Thyroid gland (tissue), 4 donors: Measurements from ENCODE around the gene MARVELD1. TPM values are rescaled to one million over a fixed set of nuclear protein-coding genes. Genes with fewer than 3 reads are reported as not detected.
A peak's percentile ranks its signal among the peaks of the same experiment; 100 is the strongest.

Experiments
- DNase-seq, 2 donors: peaks; one replicate each; pipeline ENCODE4 v3.0.0-alpha.2; 2019
- H3K27ac ChIP-seq, 3 donors: fragments of 200-600 bp; sonication (generic); 1 replicate in 2 of 3; 2 replicates in 1 of 3; pipeline ENCODE4 v1.5.1; 2016 to 2019; ENCODE audit warnings: mild to moderate bottlenecking in 1 of 3, moderate library complexity in 1 of 3
- H3K27me3 ChIP-seq: fragments of 200-600 bp; sonication (generic); one replicate; pipeline ENCODE4 v1.5.1; 2019
- H3K36me3 ChIP-seq, 2 donors: fragments of 200-600 bp; sonication (generic); one replicate each; pipeline ENCODE4 v1.5.1; 2016 to 2019
- H3K4me1 ChIP-seq, 2 donors: fragments of 200-600 bp; sonication (generic); one replicate each; pipeline ENCODE4 v1.5.1; 2017 to 2019
- H3K4me3 ChIP-seq, 3 donors: fragments of 200-600 bp; sonication (generic); replicated peaks in 1 of 3; 1 replicate in 2 of 3; 2 replicates in 1 of 3; pipeline ENCODE4 v1.5.1; 2016; ENCODE audit warnings: mild to moderate bottlenecking in 1 of 3
- H3K9me3 ChIP-seq: fragments of 200-600 bp; sonication (generic); one replicate; pipeline ENCODE4 v1.5.1; 2017
- POLR2A ChIP-seq, 2 donors: fragments of 450-650 bp; IDR thresholded peaks; one replicate each; pipeline ENCODE4 v1.6.1; 2017; ENCODE audit warnings: antibody characterized with exemption in 2 of 2, mild to moderate bottlenecking in 2 of 2, moderate library complexity in 1 of 2
- WGBS, 2 donors: methylation state at CpG; one replicate each; pipeline ENCODE4 v1.1.5; 2017; 5-methylcytosine and 5-hydroxymethylcytosine counted together
- intact Hi-C: fragments of 100-400 bp; cut with DNase I; formaldehyde crosslinking; loops from one replicate; pipeline ENCODE4 v1.15.1; 2023
- total RNA-seq, 4 donors: library from RNA; depleted of rRNA; stranded (reverse); fragments of >200 nt; gene quantifications; one replicate each; pipeline ENCODE4 v1.2.3, GENCODE V29; 2016
- TF ChIP-seq, protein P1 (sequence below), 6 experiments: fragments of 200-600 bp in 3 of 6; fragments of 450-650 bp in 3 of 6; sonication (generic) in 3 of 6; IDR thresholded peaks; one replicate each; pipeline ENCODE4 v1.5.1; 2016 to 2019; ENCODE audit warnings: antibody characterized with exemption in 6 of 6, mild to moderate bottlenecking in 2 of 6, inconsistent platforms in 1 of 6, moderate library complexity in 1 of 6

The MARVELD1 gene
- total RNA-seq, 4 donors from 2014 or later: 6.0 to 46.6 (median 10.5) TPM

DNA sequence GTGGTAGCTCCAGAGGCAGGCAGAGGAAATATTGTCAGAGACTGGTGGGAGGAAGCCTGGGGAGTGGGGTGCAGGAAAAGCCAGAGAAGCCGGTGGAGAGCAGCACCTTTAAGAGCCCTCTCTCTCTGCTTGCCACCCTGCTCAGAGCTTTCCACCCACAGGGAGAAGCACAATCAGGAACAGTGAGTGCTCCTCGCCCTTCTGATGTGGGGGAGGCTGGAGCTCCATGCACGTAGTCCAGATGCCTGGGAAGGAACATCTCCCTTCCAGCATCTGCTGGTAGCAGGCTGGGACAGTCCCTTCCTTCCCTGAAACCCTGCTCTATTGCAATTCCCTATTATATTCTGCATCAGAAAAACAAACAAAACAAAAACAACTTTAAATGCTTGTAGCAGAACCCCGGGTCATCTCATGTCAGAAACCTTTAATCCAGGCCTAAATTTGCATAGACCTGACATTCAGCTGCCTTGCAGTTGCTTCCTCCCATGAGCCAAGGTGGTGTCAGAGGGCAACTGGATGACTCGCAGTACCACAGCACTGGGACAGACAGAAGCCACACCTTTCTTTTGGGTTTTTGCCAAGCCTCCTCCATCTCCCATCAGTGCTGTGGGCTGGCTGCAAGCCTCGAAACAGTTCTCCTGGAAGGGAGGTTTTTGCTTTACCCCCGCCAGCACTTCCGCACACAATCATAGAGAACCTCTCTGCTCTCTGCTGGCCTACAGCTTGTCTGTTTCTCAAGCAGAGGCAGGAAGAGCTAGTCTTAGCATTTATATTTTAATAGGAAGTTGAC lies 39.6 kb upstream of the MARVELD1 start:
- Histone ChIP-seq H3K27me3 (no peaks in the 10 kb centered on the region), H3K4me3 (no peak overlapping the region), H3K4me1 (no peaks in the 10 kb centered on the region), H3K27ac (no peak overlapping the region), H3K36me3 (peaks cover 30 to 34% of the 10 kb centered on the region in 2 donors), H3K9me3 (no peaks in the 10 kb centered on the region)
- TF ChIP-seq, protein P1, sequence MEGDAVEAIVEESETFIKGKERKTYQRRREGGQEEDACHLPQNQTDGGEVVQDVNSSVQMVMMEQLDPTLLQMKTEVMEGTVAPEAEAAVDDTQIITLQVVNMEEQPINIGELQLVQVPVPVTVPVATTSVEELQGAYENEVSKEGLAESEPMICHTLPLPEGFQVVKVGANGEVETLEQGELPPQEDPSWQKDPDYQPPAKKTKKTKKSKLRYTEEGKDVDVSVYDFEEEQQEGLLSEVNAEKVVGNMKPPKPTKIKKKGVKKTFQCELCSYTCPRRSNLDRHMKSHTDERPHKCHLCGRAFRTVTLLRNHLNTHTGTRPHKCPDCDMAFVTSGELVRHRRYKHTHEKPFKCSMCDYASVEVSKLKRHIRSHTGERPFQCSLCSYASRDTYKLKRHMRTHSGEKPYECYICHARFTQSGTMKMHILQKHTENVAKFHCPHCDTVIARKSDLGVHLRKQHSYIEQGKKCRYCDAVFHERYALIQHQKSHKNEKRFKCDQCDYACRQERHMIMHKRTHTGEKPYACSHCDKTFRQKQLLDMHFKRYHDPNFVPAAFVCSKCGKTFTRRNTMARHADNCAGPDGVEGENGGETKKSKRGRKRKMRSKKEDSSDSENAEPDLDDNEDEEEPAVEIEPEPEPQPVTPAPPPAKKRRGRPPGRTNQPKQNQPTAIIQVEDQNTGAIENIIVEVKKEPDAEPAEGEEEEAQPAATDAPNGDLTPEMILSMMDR (IDR thresholded peaks at IDR 0.05): no peak
- TF ChIP-seq POLR2A (IDR thresholded peaks at IDR 0.05): no peak
- WGBS, 2 donors: 84 to 88% methylated on average over 8 of the region's 8 CpGs
- no peak for DNase-seq
- intact Hi-C loops: loop anchor here (10.0 kb wide), 1 partner anchor 61 kb away; the partner anchor contains the start of gene ZFYVE27

- Histone ChIP-seq H3K36me3 (peaks cover 27 to 36% of the 10 kb centered on the region in 2 donors), H3K4me3 (no peak overlapping the region), H3K27me3 (no peaks in the 10 kb centered on the region), H3K9me3 (no peaks in the 10 kb centered on the region), H3K27ac (no peak overlapping the region), H3K4me1 (no peaks in the 10 kb centered on the region)
- no peak for TF ChIP-seq POLR2A (IDR thresholded peaks at IDR 0.05)
- WGBS, 2 donors: 90 to 92% methylated on average over 6 of the region's 9 CpGs
- DNase-seq: no peak
- intact Hi-C loops: loop anchor here (10.0 kb wide), 1 partner anchor 60 kb away; the partner anchor contains the start of gene ZFYVE27
Observed at GRCh38 chr10:97675222-97675621, 38.3 kb upstream of the MARVELD1 start.

DNA sequence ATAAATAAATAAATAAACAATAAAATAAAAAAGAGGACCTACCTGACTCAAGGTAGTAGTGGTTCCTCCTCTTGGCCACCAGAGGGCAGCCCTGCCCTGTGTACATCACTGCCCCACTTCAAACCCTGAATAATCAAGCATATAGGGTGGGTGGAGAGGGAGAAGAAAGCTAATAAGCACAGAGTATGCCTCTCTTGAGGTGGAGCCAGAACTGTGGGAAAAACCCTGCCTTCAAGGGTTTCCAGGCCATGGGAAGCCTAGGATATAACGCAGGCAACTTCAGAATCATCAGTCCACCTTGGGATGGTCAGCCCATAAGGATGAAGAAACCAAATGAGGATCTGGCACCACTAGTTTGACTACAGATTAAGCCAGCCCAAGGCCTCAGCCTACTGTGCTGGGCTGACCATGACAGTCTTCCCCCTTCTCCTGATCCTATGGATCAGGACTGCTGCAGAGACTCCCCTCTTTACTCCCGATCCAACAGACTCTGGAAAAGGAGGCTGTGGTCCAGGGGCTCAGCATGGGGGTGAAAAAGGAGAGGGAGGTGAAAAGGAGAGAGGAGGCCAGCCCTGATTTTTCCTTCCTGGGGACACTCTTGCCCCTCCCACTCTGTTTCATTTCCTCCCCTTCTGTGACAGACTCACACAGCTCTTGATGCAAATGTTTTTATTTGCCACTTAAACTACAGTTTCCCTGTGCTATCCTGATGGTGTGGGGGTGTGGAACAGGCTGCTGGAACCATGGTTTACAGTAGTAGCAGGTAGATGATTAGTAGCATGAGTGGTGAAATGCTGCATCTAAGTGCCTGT lies 36.6 kb upstream of the MARVELD1 start:
- peak; percentile 29 to 47 for DNase-seq
- H3K36me3 ChIP-seq: peaks cover 27 to 36% of the 10 kb centered on the region in 2 donors

GRCh38 chr10:97679594-97679993 lies 33.9 kb upstream of the MARVELD1 start:
- H3K9me3 ChIP-seq: no peaks in the 10 kb centered on the region
- 93 to 95% methylated on average over 13 to 16 of the region's 16 CpGs for WGBS, 2 donors
- intact Hi-C loops: loop anchor here (10.0 kb wide), 1 partner anchor 55 kb away; the partner anchor contains the start of gene ZFYVE27
- TF ChIP-seq POLR2A (IDR thresholded peaks at IDR 0.05): no peak
- TF ChIP-seq, protein P1 (IDR thresholded peaks at IDR 0.05): no peak
- H3K27me3 ChIP-seq: no peaks in the 10 kb centered on the region
- H3K36me3 ChIP-seq: peaks cover 13 to 18% of the 10 kb centered on the region in 2 donors
- H3K27ac ChIP-seq: no peak overlapping the region
- DNase-seq: no peak
- H3K4me1 ChIP-seq: peaks cover 12 to 14% of the 10 kb centered on the region in 2 donors
- H3K4me3 ChIP-seq: no peak overlapping the region

More for the DNA sequence above, 36.6 kb upstream of the MARVELD1 start:
- intact Hi-C loops: loop anchor here (10.0 kb wide), 1 partner anchor 58 kb away; the partner anchor contains the start of gene ZFYVE27
- H3K9me3 ChIP-seq: no peaks in the 10 kb centered on the region
- no peaks in the 10 kb centered on the region for H3K27me3 ChIP-seq
- TF ChIP-seq, protein P1 (IDR thresholded peaks at IDR 0.05): peak; percentile 75 to 93 (median 82)
- TF ChIP-seq POLR2A (IDR thresholded peaks at IDR 0.05): no peak
- 88 to 95% methylated on average over 2 of the region's 2 CpGs for WGBS, 2 donors
- H3K4me1 ChIP-seq: no peaks in the 10 kb centered on the region
- no peak overlapping the region for H3K4me3 ChIP-seq
- no peak overlapping the region for H3K27ac ChIP-seq

GRCh38 chr10:97682042-97682441 lies 31.5 kb upstream of the MARVELD1 start:
- H3K4me3 ChIP-seq: no peak overlapping the region
- 89 to 94% methylated on average over 4 of the region's 4 CpGs for WGBS, 2 donors

More at GRCh38 chr10:97682042-97682441, 31.5 kb upstream of the MARVELD1 start:
- H3K27me3 ChIP-seq: no peaks in the 10 kb centered on the region
- H3K36me3 ChIP-seq: peaks cover 0 to 2% of the 10 kb centered on the region in 2 donors
- no peak for DNase-seq
- no peaks in the 10 kb centered on the region for H3K9me3 ChIP-seq
- H3K27ac ChIP-seq: no peak overlapping the region
- intact Hi-C loops: no loop called here
- H3K4me1 ChIP-seq: peaks cover 31 to 32% of the 10 kb centered on the region in 2 donors
- no peak for TF ChIP-seq POLR2A (IDR thresholded peaks at IDR 0.05)
- TF ChIP-seq, protein P1 (IDR thresholded peaks at IDR 0.05): no peak
